ENCODE data around the gene GCNT1.
A peak's percentile ranks its signal among the peaks of the same experiment; 100 is the strongest.

The GCNT1 gene

DNA sequence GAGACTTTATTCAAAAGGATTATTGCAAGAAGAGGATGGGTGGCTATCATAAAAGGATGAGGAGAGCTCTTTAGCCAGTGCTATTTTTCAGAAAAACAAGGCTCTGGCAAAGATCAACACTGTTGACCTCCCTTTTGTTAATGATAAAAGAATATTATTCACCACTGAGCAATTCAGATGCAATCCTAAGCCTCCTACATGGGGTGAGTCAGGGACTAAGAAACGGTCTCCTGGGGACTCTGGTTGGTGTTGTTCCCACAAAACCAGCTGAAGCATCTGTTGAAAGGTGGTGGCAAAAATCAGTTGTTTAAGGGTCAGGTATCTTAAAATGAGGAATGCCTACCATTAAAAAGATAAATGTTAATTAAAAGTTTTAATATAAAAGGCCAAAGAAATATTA lies 7.7 kb upstream of the GCNT1 start:
- TF ChIP-seq, protein P1, sequence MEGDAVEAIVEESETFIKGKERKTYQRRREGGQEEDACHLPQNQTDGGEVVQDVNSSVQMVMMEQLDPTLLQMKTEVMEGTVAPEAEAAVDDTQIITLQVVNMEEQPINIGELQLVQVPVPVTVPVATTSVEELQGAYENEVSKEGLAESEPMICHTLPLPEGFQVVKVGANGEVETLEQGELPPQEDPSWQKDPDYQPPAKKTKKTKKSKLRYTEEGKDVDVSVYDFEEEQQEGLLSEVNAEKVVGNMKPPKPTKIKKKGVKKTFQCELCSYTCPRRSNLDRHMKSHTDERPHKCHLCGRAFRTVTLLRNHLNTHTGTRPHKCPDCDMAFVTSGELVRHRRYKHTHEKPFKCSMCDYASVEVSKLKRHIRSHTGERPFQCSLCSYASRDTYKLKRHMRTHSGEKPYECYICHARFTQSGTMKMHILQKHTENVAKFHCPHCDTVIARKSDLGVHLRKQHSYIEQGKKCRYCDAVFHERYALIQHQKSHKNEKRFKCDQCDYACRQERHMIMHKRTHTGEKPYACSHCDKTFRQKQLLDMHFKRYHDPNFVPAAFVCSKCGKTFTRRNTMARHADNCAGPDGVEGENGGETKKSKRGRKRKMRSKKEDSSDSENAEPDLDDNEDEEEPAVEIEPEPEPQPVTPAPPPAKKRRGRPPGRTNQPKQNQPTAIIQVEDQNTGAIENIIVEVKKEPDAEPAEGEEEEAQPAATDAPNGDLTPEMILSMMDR (IDR thresholded peaks at IDR 0.05; ENCODE audit: low read depth, low read length), result no peak
- TF ChIP-seq, protein P2, sequence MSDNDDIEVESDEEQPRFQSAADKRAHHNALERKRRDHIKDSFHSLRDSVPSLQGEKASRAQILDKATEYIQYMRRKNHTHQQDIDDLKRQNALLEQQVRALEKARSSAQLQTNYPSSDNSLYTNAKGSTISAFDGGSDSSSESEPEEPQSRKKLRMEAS (IDR thresholded peaks at IDR 0.05; ENCODE audit: low read depth, low read length), result no peak
- TF ChIP-seq MYC (IDR thresholded peaks at IDR 0.05; ENCODE audit: low read depth, low read length) (no peak), POLR2A (IDR thresholded peaks at IDR 0.05; ENCODE audit: extremely low read depth, insufficient read length) (no peak)
- H3K4me3 ChIP-seq (ENCODE audit: low read depth, low read length), result no peak overlapping the region
- peak; percentile 20 for DNase-seq (ENCODE audit: low read depth)

DNA sequence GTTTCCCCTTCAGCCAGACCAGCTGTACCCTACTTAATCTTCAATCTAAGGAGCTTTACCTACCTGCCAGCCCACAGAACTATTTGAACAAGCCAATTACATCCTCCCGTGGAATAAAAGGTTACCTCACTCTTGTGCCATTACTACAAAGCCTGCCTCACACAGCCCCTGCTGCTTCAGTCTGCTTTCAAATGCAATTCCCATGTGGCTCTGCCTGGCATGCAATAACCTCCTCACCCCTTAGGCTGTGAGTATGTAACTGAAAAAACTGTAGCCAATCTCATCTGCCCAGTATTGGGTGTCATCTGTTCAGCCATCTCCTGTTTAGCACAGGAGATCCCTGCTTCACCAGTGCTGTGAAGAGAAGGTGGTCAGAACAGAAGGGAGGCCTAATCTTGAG lies 6.1 kb upstream of the GCNT1 start:
- peak; percentile 67 for DNase-seq (ENCODE audit: low read depth)
- H3K4me3 ChIP-seq (ENCODE audit: low read depth, low read length), result no peak overlapping the region
- no peak for TF ChIP-seq POLR2A (IDR thresholded peaks at IDR 0.05; ENCODE audit: extremely low read depth, insufficient read length)
- TF ChIP-seq, protein P1 (IDR thresholded peaks at IDR 0.05; ENCODE audit: low read depth, low read length), result no peak
- TF ChIP-seq, protein P2 (IDR thresholded peaks at IDR 0.05; ENCODE audit: low read depth, low read length), result no peak
- TF ChIP-seq MYC (IDR thresholded peaks at IDR 0.05; ENCODE audit: low read depth, low read length), result no peak

DNA sequence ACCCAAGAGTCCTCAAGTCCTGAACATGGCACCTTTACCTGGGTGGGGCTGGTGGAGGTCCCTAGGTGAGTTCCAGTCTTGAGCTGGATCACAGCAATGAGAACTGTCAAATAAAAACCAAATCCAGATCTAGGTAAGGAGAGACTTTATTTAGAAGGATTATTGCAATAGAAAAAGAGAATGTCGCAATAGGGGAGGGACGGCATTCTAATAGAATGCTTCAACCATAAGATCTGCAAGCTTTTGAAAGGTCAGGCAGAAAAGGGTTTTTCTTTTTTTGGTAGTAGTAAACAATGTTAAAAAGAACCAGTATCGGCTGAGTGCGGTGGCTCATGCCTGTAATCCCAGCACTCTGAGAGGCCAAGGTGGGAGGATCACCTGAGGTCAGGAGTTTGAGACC lies 5.2 kb upstream of the GCNT1 start:
- DNase-seq (ENCODE audit: low read depth), result peak; percentile 56
- no peak overlapping the region for H3K4me3 ChIP-seq (ENCODE audit: low read depth, low read length)
- TF ChIP-seq, protein P2 (IDR thresholded peaks at IDR 0.05; ENCODE audit: low read depth, low read length), result no peak
- TF ChIP-seq, protein P1 (IDR thresholded peaks at IDR 0.05; ENCODE audit: low read depth, low read length), result no peak
- no peak for TF ChIP-seq POLR2A (IDR thresholded peaks at IDR 0.05; ENCODE audit: extremely low read depth, insufficient read length)

DNA sequence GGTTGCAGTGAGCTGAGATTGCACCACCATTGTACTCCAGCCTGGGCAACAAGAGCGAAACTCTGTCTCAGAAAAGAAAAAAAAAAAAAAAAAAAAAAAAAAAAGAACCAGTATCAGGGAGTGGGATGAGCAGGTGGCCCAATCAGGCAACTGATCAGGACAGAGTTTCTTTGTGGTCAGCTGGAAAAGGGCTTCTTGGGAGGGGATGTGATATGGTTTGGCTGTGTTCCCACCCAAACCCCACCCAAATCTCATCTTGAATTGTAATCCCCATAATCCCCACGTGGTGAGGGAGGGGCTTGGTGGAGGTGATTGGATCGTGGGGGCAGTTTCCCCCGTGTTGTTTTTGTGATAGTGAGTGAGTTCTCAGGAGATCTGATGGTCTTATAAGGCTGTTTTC lies 4.7 kb upstream of the GCNT1 start:
- DNase-seq (ENCODE audit: low read depth), result no peak
- TF ChIP-seq MYC (IDR thresholded peaks at IDR 0.05; ENCODE audit: low read depth, low read length), result no peak
- TF ChIP-seq, protein P2 (IDR thresholded peaks at IDR 0.05; ENCODE audit: low read depth, low read length), result no peak
- no peak overlapping the region for H3K4me3 ChIP-seq (ENCODE audit: low read depth, low read length)

DNA sequence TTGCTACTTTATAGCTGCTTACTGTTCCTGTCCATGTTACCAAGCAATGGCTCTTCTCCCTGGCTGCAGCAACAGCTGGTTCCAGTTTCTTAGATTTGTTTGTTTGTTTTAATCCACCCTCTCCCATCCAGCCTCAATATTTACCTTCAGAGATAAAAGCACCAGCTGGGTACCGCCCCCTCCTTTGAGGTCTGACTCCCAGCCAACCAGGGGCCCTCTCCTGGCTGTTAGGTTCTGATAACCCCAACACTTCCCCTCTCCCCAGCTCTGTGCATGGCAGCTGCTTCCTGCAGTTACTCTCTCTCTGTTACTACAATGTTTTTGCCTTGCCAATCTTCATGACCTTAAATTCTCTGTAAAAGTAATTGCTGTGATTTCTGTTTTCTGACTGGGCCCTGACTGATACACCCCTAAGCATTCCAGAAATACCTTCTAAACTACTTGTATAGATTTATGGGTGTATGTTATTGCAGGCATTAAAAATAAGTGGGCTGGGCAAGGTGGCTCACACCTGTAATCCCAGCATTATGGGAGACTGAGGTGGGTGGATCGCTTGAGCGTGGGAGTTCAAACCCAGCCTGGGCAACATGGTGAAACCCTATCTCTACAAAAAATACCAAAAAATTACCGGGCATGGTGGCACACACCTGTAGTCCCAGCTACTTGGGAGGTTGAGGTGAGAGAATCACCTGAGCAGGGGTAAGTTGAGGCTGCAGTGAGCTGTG lies 2.6 kb upstream of the GCNT1 start:
- peak; percentile 89 for DNase-seq (ENCODE audit: low read depth)
- no peak overlapping the region for H3K4me3 ChIP-seq (ENCODE audit: low read depth, low read length)
- TF ChIP-seq MYC (IDR thresholded peaks at IDR 0.05; ENCODE audit: low read depth, low read length), result no peak
- TF ChIP-seq, protein P2 (IDR thresholded peaks at IDR 0.05; ENCODE audit: low read depth, low read length), result peak; percentile 8; the same call in 1 of the 2 replicates

DNA sequence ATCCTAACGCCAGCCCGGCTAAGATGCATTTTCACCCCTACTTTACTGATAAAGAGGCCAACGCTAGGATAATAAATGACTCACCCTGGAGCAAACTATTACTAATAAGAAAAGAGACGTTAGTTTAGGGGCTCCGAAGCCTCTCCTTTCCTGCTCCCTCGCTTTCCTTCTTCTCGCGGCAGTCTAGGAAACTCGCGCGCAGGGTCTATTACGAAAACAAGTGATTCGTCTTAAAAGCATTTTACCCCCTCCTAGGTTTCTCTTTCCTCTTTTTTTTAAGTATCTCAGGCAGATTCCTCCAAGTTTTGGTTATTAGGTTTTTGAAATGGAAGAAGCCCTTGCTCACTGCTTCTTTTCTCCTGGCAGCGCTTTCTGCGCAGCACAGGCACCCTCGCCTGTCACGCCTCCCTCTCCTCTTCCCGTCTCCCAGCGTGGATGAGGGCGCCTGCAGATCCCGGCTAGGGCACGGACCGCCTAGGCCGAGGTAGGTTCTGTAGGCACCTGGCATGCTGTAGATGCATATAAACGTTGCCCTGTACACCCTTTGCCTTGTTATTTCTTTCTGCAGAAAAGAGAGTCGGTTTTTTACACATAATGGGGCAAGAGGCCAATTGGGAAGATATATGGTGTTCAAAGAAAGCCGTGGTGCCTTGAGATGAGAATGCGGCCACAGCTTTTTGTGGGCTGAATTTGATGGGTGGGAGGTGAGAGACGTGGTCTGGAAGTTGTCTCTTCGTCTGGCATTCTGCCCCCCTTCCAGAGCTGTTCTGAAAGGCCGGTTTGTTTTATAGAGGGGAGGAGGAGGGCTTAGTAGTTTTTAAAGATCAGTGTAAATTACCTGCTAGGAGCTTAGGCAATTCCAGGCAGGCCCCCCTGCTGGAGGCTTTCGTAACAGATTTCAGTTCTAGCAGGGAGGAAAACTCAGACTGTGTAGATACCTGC lies 983 bp downstream of the GCNT1 start:
- TF ChIP-seq, protein P1 (IDR thresholded peaks at IDR 0.05; ENCODE audit: low read depth, low read length), result peak; percentile 17
- TF ChIP-seq MYC (IDR thresholded peaks at IDR 0.05; ENCODE audit: low read depth, low read length), result no peak
- H3K4me3 ChIP-seq (ENCODE audit: low read depth, low read length), result peak overlapping the region; percentile 87
- peak; percentile 54 for DNase-seq (ENCODE audit: low read depth)

All from NB4 (cell line).